K562 (cell line): Measurements from ENCODE around the gene LAPTM5. TPM values are rescaled to one million over a fixed set of nuclear protein-coding genes. Genes with fewer than 3 reads are reported as not detected.

Source experiments
- ASH1L ChIP-seq: fragments of 450-650 bp; IDR thresholded peaks from 2 replicates; pipeline ENCODE4 v1.6.1; 2018; ENCODE audit warnings: borderline replicate concordance, mild to moderate bottlenecking, low read depth; ENCODE audit not compliant: partially characterized antibody
- CXXC5 ChIP-seq: fragments of 250-450 bp; sonication (Bioruptor Pico); IDR thresholded peaks from 2 replicates; pipeline ENCODE4 v1.8.0; 2022; ENCODE audit warnings: inconsistent platforms, mild to moderate bottlenecking, moderate library complexity
- E2F4 ChIP-seq: sonication (generic); formaldehyde crosslinking; IDR thresholded peaks from 2 replicates; pipeline ENCODE4 v1.8.0; 2022; ENCODE audit warnings: mild to moderate bottlenecking, low read depth, missing genetic modification reagents
- FOXM1 ChIP-seq, 2 experiments: fragments of 450-650 bp in 1 of 2; sonication (generic) in 1 of 2; formaldehyde crosslinking in 1 of 2; IDR thresholded peaks; 2 replicates each; pipeline versions ENCODE4 v1.6.1 to v1.9.0; 2017 to 2022; ENCODE audit warnings: low read depth in 2 of 2, mild to moderate bottlenecking in 2 of 2, missing genetic modification reagents in 1 of 2, moderate library complexity in 1 of 2
- KDM4B ChIP-seq, 2 experiments: fragments of 450-650 bp in 1 of 2; sonication (generic) in 1 of 2; IDR thresholded peaks; 2 replicates each; pipeline ENCODE4 v1.6.1; 2016 to 2017; ENCODE audit warnings: borderline replicate concordance in 2 of 2, antibody characterized with exemption in 1 of 2, low read depth in 1 of 2, mild to moderate bottlenecking in 1 of 2
- MCM3 ChIP-seq: fragments of 450-650 bp; IDR thresholded peaks from 2 replicates; pipeline ENCODE4 v1.6.1; 2016
- NKRF ChIP-seq: fragments of 450-650 bp; IDR thresholded peaks from 2 replicates; pipeline ENCODE4 v1.6.1; 2016; ENCODE audit warnings: borderline replicate concordance
- NR0B1 ChIP-seq: fragments of 450-650 bp; IDR thresholded peaks from one replicate; pipeline ENCODE4 v1.6.1; 2018; ENCODE audit warnings: mild to moderate bottlenecking, moderate library complexity; ENCODE audit not compliant: partially characterized antibody
- POLR2AphosphoS2 ChIP-seq: IDR thresholded peaks from 2 replicates; pipeline ENCODE4 v1.6.1; 2012; ENCODE audit warnings: low read length, improper control_type of control experiment
- SMARCE1 ChIP-seq: fragments of 450-650 bp; IDR thresholded peaks from 2 replicates; pipeline ENCODE4 v1.7.1; 2016; ENCODE audit warnings: mild to moderate bottlenecking
- USF1 ChIP-seq: sonication (generic); formaldehyde crosslinking; IDR thresholded peaks from 2 replicates; pipeline ENCODE4 v1.9.0; 2022; ENCODE audit warnings: mild to moderate bottlenecking, missing genetic modification reagents
- ZFP36 ChIP-seq: fragments of 150-350 bp; IDR thresholded peaks from 2 replicates; pipeline ENCODE4 v1.6.1; 2018; ENCODE audit warnings: low read length, low read depth; ENCODE audit not compliant: partially characterized antibody
- ZNF143 ChIP-seq: sonication (generic); formaldehyde crosslinking; IDR thresholded peaks from 2 replicates; pipeline ENCODE4 v1.9.0; 2022; ENCODE audit warnings: mild to moderate bottlenecking, missing genetic modification reagents
- ZNF146 ChIP-seq: IDR thresholded peaks from one replicate; pipeline ENCODE4 v1.6.1; 2018; ENCODE audit warnings: missing compliant biosample characterization; ENCODE audit not compliant: unreplicated experiment
- ZNF41 ChIP-seq: fragments of 250-450 bp; sonication (Bioruptor Pico); conservative IDR thresholded peaks from 2 replicates; pipeline ENCODE4 v1.4.0; 2020; ENCODE audit warnings: mild to moderate bottlenecking
- ZNF436 ChIP-seq: fragments of 250-450, 450-650 bp; sonication (Bioruptor Pico); formaldehyde crosslinking; IDR thresholded peaks from 2 replicates; pipeline ENCODE4 v1.7.0; 2020; ENCODE audit warnings: mild to moderate bottlenecking
- ZNF639 ChIP-seq, 2 experiments: fragments of 200-800 bp in 1 of 2; sonication (Bioruptor generic) in 1 of 2; sonication (generic) in 1 of 2; formaldehyde crosslinking in 1 of 2; IDR thresholded peaks in 1 of 2; conservative IDR thresholded peaks in 1 of 2; 2 replicates each; pipeline versions ENCODE4 v1.5.0 to v1.6.1; 2016 to 2020; ENCODE audit warnings: missing compliant biosample characterization in 1 of 2, missing genetic modification characterization in 1 of 2, missing genetic modification reagents in 1 of 2
- ZNF696 ChIP-seq: fragments of 250-450 bp; sonication (Bioruptor Pico); conservative IDR thresholded peaks from 2 replicates; pipeline ENCODE4 v1.4.0; 2020; ENCODE audit warnings: mild to moderate bottlenecking, moderate library complexity
- ZNF830 ChIP-seq: fragments of 250-450 bp; sonication (Bioruptor Pico); IDR thresholded peaks from 2 replicates; pipeline ENCODE4 v1.5.0; 2021; ENCODE audit warnings: mild to moderate bottlenecking
- polyA plus RNA-seq, 8 experiments: library from polyadenylated mRNA; depleted of rRNA in 4 of 8; stranded (reverse) in 5 of 8; unstranded in 3 of 8; fragments of >200 nt; fragmentation: Nextera tagmentation in 2 of 8; fragmentation: Illumina TruSeq in 1 of 8; extraction: Ambion mirVana in 2 of 8; extraction: Trizol in 1 of 8; gene quantifications; 2 replicates each; pipeline versions ENCODE4 v1.2.1 to v1.2.3, GENCODE V29; 2011 to 2014; ENCODE audit warnings: inconsistent platforms in 1 of 8, missing spikeins in 1 of 8
- total RNA-seq, 7 experiments: library from RNA; depleted of rRNA in 6 of 7; stranded (reverse); fragments of >200 nt in 6 of 7; fragmentation: Illumina TruSeq in 2 of 7; extraction: Trizol in 2 of 7; gene quantifications; 2 replicates each; pipeline versions ENCODE4 v1.2.1 to v1.2.3, GENCODE V29; 2011 to 2021; ENCODE audit warnings: low replicate concordance in 1 of 7

The LAPTM5 gene
- total and polyA plus RNA-seq, 9 of the 15 experiments (the other 6 are each of a cell fraction or from before 2014, with no cell fraction given): 2.4 to 47.3 (median 20.3) TPM

- no peak for TF ChIP-seq E2F4
- TF ChIP-seq ZNF830: peak; percentile 79; the same call in 1 of the 2 replicates
- peak; percentile 99 for TF ChIP-seq FOXM1 (IDR thresholded peaks at IDR 0.05; ENCODE audit: low read depth)
- peak; percentile 71; the same call in 1 of the 2 replicates for TF ChIP-seq FOXM1 (CRISPR knock-in tag; IDR thresholded peaks at IDR 0.05; ENCODE audit: low read depth)
- peak; percentile 39; the same call in 1 of the 2 replicates for TF ChIP-seq USF1 (CRISPR knock-in tag)
- TF ChIP-seq NR0B1: no peak
- peak; percentile 30; the same call in 1 of the 2 replicates for TF ChIP-seq ZNF143 (CRISPR knock-in tag)
- no peak for TF ChIP-seq ZNF146 (CRISPR knock-in tag)
- TF ChIP-seq ZNF639 (CRISPR knock-in tag; conservative IDR thresholded peaks at IDR 0.05 in 1 of 2, IDR thresholded peaks at IDR 0.05 in 1 of 2): peak in 1 of 2 experiments; percentile 98; a peak in 2 of 4 replicates
- TF ChIP-seq CXXC5 (CRISPR knock-in tag): peak; percentile 98
- TF ChIP-seq KDM4B (IDR thresholded peaks at IDR 0.05; ENCODE audit: borderline replicate concordance in 2 of 2, low read depth in 1 of 2): peak in 1 of 2 experiments; percentile 94; a peak in 2 of 4 replicates
- TF ChIP-seq ASH1L: peak; percentile 6
- no peak; the same call in 1 of the 2 replicates for TF ChIP-seq ZNF696 (CRISPR knock-in tag)
- no peak for TF ChIP-seq ZFP36
- TF ChIP-seq ZNF436 (CRISPR knock-in tag): no peak
- TF ChIP-seq NKRF: peak; percentile 12
- peak; percentile 81 for TF ChIP-seq ZNF41 (CRISPR knock-in tag)
- no peak for TF ChIP-seq POLR2AphosphoS2
- no peak for TF ChIP-seq MCM3
- peak; percentile 100 for TF ChIP-seq SMARCE1
These were observed 11.5 kb upstream of the LAPTM5 start (continued) for GRCh38 chr1:30768830-30769718.
